Choroid plexus epithelial cell (primary cell): ENCODE data around the gene INSIG2.

Experiments used
- DNase-seq: peaks from one replicate; pipeline ENCODE4 v3.0.0-alpha.2; 2010; ENCODE audit warnings: low read depth
- H3K4me3 ChIP-seq: 2 replicates; pipeline ENCODE4 v1.5.1; 2011; ENCODE audit warnings: low read depth, mild to moderate bottlenecking, control low read depth, low read length, moderate library complexity
- TF ChIP-seq, protein P1 (sequence below): conservative IDR thresholded peaks from 2 replicates; pipeline ENCODE4 v1.5.1; 2011; ENCODE audit warnings: low read depth, mild to moderate bottlenecking, control low read depth, inconsistent platforms, low read length, moderate library complexity

The INSIG2 gene

DNA sequence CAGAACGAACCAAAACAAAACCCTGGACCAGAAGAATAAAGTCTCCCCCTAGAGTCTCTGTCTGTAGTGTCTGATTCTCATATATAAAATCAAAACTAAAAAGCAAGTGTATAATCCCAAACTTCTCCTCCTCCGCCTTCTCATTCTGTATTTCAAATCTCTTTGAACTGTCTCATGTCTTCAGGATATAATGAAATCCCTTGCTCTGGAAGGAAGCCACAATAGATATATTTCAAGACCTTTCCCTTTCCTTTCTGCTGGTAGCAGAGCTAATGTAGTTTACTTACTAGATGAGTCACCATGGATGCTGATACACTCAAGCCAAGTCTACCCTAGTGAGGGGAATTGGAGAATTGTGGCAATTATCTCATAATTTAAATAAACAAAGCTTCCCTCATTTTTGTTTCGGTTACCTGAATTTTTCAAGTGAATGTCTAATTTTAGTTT lies 40.9 kb upstream of the INSIG2 start:
- TF ChIP-seq, protein P1, sequence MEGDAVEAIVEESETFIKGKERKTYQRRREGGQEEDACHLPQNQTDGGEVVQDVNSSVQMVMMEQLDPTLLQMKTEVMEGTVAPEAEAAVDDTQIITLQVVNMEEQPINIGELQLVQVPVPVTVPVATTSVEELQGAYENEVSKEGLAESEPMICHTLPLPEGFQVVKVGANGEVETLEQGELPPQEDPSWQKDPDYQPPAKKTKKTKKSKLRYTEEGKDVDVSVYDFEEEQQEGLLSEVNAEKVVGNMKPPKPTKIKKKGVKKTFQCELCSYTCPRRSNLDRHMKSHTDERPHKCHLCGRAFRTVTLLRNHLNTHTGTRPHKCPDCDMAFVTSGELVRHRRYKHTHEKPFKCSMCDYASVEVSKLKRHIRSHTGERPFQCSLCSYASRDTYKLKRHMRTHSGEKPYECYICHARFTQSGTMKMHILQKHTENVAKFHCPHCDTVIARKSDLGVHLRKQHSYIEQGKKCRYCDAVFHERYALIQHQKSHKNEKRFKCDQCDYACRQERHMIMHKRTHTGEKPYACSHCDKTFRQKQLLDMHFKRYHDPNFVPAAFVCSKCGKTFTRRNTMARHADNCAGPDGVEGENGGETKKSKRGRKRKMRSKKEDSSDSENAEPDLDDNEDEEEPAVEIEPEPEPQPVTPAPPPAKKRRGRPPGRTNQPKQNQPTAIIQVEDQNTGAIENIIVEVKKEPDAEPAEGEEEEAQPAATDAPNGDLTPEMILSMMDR: no peak
- DNase-seq: peak; percentile 74
- no peak overlapping the region for H3K4me3 ChIP-seq

DNA sequence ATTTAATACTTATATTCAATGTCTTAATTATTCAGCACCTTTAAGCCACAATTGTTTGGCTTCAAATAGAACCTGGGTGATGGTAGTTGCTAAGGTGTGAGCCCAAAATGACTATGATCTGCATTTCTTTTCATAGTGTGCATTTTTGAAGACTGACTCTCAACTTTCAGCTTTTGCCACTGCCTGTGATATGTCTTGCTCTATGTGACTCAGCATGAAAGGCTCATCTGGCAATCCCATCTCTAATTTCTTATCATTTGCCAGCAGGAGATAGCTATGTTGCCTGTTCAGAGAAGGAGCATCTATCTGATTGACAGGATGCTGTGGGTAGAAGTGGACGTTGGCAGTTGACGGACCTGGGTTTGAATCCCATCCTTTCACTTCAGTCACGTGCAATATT lies 39.9 kb upstream of the INSIG2 start:
- no peak for DNase-seq
- TF ChIP-seq, protein P1: no peak

DNA sequence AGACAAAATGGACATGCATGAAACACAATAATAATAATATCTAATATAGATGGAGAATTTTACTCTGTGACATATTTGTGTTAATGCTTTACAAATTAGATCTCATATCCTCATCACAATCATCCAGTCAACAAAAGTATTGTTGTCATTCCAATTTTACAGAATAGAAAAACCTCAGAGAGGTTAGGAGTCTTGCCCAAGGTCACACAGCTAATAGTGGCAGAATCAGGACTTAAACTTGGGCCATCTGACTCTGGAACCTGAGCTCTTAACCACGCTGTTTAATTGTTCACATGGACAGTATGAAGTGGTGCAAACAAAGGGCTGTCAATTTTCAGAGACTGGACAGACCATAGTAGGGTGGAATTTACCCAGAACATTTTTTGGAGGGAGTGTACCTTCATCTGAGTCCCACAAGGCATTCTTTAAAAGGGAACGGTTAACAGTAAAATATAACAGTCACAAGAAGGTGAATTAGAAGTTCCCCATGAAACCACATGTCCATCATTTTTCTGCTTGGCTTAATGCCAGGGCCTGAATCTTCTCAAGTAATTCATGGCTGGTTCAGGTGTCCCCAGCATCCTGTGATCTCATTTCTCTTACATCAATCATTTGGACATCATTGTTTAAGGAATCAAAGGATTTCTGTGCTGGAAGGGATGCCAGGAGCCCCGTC lies 39.0 kb upstream of the INSIG2 start:
- no peak for DNase-seq
- TF ChIP-seq, protein P1: no peak
- no peak overlapping the region for H3K4me3 ChIP-seq

More for the DNA sequence above, 39.9 kb upstream of the INSIG2 start:
- H3K4me3 ChIP-seq: no peak overlapping the region

DNA sequence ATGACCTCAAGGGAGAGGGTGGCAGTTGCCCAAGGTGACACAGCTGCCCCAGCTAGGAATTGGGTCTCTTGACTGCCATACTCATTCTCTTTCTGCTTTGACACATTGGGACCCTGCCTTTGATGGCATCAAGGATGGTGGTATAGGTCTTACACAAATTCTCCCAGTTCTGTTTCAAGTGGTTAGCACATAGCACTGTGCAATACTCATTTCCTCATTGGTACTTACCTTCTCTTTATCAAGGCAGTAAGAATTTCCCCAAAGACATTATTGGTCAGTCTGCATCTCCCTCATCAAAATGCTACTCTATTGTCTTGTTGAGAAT lies 38.5 kb upstream of the INSIG2 start:
- H3K4me3 ChIP-seq: no peak overlapping the region
- DNase-seq: no peak
- TF ChIP-seq, protein P1: no peak

DNA sequence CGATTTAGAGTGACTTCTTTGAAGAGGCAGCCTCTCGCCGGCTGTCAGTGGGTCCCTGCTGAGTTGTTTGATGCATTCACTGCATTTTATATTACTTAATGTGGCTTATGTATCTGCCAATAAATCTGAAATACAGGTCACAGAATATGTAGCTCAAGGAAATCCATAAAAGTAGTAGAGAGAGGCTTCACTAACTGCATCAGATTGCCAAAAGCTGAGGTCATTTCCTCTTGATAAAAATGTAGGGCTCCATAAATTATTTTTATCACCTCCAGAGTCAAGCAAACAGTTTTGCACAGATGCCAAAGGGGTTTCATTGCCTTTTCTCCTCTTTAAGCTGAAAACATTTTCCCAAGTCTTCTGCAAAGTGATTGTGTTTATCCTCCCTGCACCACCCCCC lies 37.9 kb upstream of the INSIG2 start:
- DNase-seq: no peak
- H3K4me3 ChIP-seq: no peak overlapping the region
- TF ChIP-seq, protein P1: no peak

DNA sequence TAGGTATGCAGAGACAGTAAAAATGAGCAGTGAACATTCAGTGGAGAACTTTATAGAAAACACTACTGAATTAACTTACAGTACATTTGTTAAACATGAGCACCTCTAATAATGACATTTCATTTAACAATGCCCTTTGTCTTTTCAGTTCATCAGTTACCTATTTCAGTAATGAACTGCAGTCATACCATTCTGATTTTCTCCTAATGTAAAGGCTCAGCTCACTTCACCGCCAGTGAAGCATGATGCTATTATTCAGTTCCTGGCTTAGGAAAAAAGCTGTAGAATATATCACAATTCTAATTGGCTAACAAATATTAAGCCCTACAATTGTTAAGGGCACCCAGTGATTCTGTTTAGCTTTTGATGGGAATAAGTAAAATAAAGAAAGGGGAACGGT lies 37.3 kb upstream of the INSIG2 start:
- no peak for DNase-seq
- TF ChIP-seq, protein P1: no peak
- no peak overlapping the region for H3K4me3 ChIP-seq

DNA sequence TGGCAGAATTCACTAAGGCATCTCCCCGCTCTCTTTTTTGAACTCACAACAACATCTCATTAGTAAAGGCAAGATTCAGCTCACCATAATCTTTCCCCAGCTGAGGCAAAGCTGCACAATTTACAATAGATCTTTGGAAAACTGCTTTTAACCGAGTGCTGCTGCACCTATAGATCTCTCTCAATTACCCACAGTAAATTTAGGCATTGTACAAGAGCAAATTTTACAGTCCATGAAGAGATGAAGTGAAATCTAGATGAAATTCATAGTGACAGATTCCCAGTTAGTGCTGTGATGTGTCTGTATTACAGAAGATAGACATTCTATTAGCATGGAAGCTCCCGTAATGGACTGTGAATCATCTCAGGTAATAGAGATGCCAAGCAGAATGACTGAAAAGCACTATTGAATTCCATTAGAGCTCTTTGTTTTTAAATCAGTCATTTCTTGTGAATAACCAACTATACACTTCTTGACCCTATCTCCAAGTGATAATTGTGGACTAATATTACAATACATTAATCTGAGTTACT lies 36.4 kb upstream of the INSIG2 start:
- no peak overlapping the region for H3K4me3 ChIP-seq
- TF ChIP-seq, protein P1: no peak
- no peak for DNase-seq
